H1 (cell line): Measurements from ENCODE around the gene THOP1. TPM values are rescaled to one million over a fixed set of nuclear protein-coding genes. Genes with fewer than 3 reads are reported as not detected.

Source experiments
- CTCF ChIA-PET: fragments of 300-600 bp; sonication (Branson Sonifier 250); formaldehyde crosslinking; loops from one replicate; lab custom pipeline; 2021; ENCODE audit not compliant: partially characterized antibody; lab: Charles Lee
- POLR2A ChIA-PET: fragments of 300-600 bp; sonication (Branson Sonifier 250); formaldehyde crosslinking; loops from one replicate; lab custom pipeline; 2021; ENCODE audit warnings: inconsistent platforms; ENCODE audit not compliant: partially characterized antibody; lab: Charles Lee
- DNase-seq, 2 experiments: peaks; one replicate each; pipeline versions ENCODE4 v3.0.0 to v3.0.0-alpha.2; 2010 to 2022; ENCODE audit warnings: low spot score in 2 of 2, low read depth in 1 of 2, mixed read lengths in 1 of 2
- FAIRE-seq: peaks from 2 replicates; lab custom pipeline; 2011; peaks lifted over from hg19 to GRCh38; lab: Jason Lieb, UNC
- H2AFZ ChIP-seq: 2 replicates; pipeline ENCODE4 v1.8.1; 2012; ENCODE audit warnings: low read length, inconsistent platforms
- H2AK5ac ChIP-seq: 2 replicates; pipeline ENCODE4 v1.6.1; 2013; ENCODE audit warnings: low read depth, low read length
- H2BK120ac ChIP-seq: replicated peaks from 2 replicates; pipeline ENCODE3; 2013; ENCODE audit warnings: low read depth, low read length, inconsistent platforms
- H2BK12ac ChIP-seq: 2 replicates; pipeline ENCODE4 v1.6.1; 2013; ENCODE audit warnings: low read depth, low read length
- H2BK15ac ChIP-seq: 2 replicates; pipeline ENCODE4 v1.6.1; 2013; ENCODE audit warnings: low read length
- H2BK20ac ChIP-seq: 2 replicates; pipeline ENCODE4 v1.6.1; 2013; ENCODE audit warnings: low read length
- H2BK5ac ChIP-seq: 2 replicates; pipeline ENCODE4 v1.6.1; 2013; ENCODE audit warnings: low read depth, low read length
- H3K14ac ChIP-seq: 2 replicates; pipeline ENCODE4 v1.6.1; 2013; ENCODE audit warnings: inconsistent platforms; ENCODE audit not compliant: insufficient read length
- H3K18ac ChIP-seq: 2 replicates; pipeline ENCODE4 v1.6.1; 2013; ENCODE audit warnings: low read length; ENCODE audit errors: extremely low read depth
- H3K23ac ChIP-seq: 2 replicates; pipeline ENCODE4 v1.6.1; 2013; ENCODE audit warnings: inconsistent platforms; ENCODE audit not compliant: insufficient read length
- H3K23me2 ChIP-seq: 2 replicates; pipeline ENCODE4 v1.6.1; 2013; ENCODE audit warnings: low read depth, low read length
- H3K27ac ChIP-seq: 2 replicates; pipeline ENCODE4 v1.6.1; 2011; ENCODE audit warnings: low read depth, low read length, inconsistent platforms
- H3K27me3 ChIP-seq, 4 experiments: replicated peaks in 1 of 4; 1 replicate in 1 of 4; 2 replicates in 3 of 4; pipeline versions ENCODE4 v1.6.1 to v1.8.1; 2011 to 2013; ENCODE audit warnings: low read length in 3 of 4, mild to moderate bottlenecking in 3 of 4, inconsistent platforms in 2 of 4, mixed read lengths in 2 of 4, moderate library complexity in 1 of 4; ENCODE audit not compliant: control insufficient read depth in 3 of 4, insufficient read depth in 3 of 4; ENCODE audit errors: extremely low read depth in 1 of 4
- H3K36me3 ChIP-seq, 4 experiments: 2 replicates each; pipeline versions ENCODE4 v1.6.1 to v1.8.1; 2011 to 2013; ENCODE audit warnings: mild to moderate bottlenecking in 4 of 4, low read length in 3 of 4, moderate library complexity in 2 of 4, control low read depth in 1 of 4, inconsistent platforms in 1 of 4; ENCODE audit not compliant: insufficient read depth in 4 of 4, control insufficient read depth in 2 of 4
- H3K4ac ChIP-seq: replicated peaks from 2 replicates; pipeline ENCODE3; 2013; ENCODE audit warnings: low read length, low read depth, mixed read lengths, inconsistent platforms; ENCODE audit not compliant: insufficient read length
- H3K4me1 ChIP-seq, 4 experiments: replicated peaks in 1 of 4; 1 replicate in 1 of 4; 2 replicates in 3 of 4; pipeline versions ENCODE4 v1.6.1 to v1.8.1; 2011 to 2013; ENCODE audit warnings: low read length in 3 of 4, inconsistent platforms in 2 of 4, mixed read lengths in 1 of 4; ENCODE audit not compliant: insufficient read depth in 4 of 4, control insufficient read depth in 3 of 4
- H3K4me2 ChIP-seq, 2 experiments: 2 replicates each; pipeline versions ENCODE4 v1.6.1 to v1.8.1; 2011 to 2013; ENCODE audit warnings: low read depth in 2 of 2, low read length in 2 of 2, control low read depth in 1 of 2, inconsistent platforms in 1 of 2, mild to moderate bottlenecking in 1 of 2; ENCODE audit not compliant: insufficient read depth in 1 of 2
- H3K4me3 ChIP-seq, 4 experiments: fragments of 200-600, 300-600 bp in 1 of 4; sonication (generic), shearing (Covaris generic), sonication (Bioruptor Twin) in 1 of 4; 2 replicates each; pipeline versions ENCODE4 v1.5.1 to v1.8.1; 2011 to 2016; ENCODE audit warnings: low read length in 4 of 4, low read depth in 3 of 4, control low read depth in 2 of 4, inconsistent platforms in 2 of 4, mild to moderate bottlenecking in 2 of 4, mixed read lengths in 1 of 4, moderate library complexity in 1 of 4; ENCODE audit not compliant: insufficient read depth in 2 of 4; ENCODE audit errors: extremely low read depth in 1 of 4
- H3K56ac ChIP-seq: replicated peaks from 2 replicates; pipeline ENCODE3; 2013; ENCODE audit warnings: low read depth, mild to moderate bottlenecking, mixed read lengths, low read length, inconsistent platforms; ENCODE audit not compliant: insufficient read length
- H3K79me1 ChIP-seq: 2 replicates; pipeline ENCODE4 v1.6.1; 2013; ENCODE audit warnings: low read depth, low read length, control low read depth
- H3K79me2 ChIP-seq, 2 experiments: 2 replicates each; pipeline versions ENCODE4 v1.6.1 to v1.8.1; 2012 to 2013; ENCODE audit warnings: low read length in 2 of 2, mild to moderate bottlenecking in 2 of 2, inconsistent platforms in 1 of 2; ENCODE audit not compliant: insufficient read depth in 2 of 2, control insufficient read depth in 1 of 2
- H3K9ac ChIP-seq, 4 experiments: replicated peaks in 1 of 4; 1 replicate in 1 of 4; 2 replicates in 3 of 4; pipeline versions ENCODE4 v1.6.1 to v1.8.1; 2011 to 2013; ENCODE audit warnings: low read depth in 3 of 4, low read length in 3 of 4, control low read depth in 2 of 4, mild to moderate bottlenecking in 2 of 4, moderate library complexity in 2 of 4, inconsistent platforms in 1 of 4; ENCODE audit errors: extremely low read depth in 1 of 4
- H3K9me3 ChIP-seq, 2 experiments: 2 replicates each; pipeline versions ENCODE4 v1.6.1 to v1.8.1; 2012 to 2013; ENCODE audit warnings: mild to moderate bottlenecking in 2 of 2, moderate library complexity in 2 of 2, control low read depth in 1 of 2, inconsistent platforms in 1 of 2, low read depth in 1 of 2, low read length in 1 of 2, mixed read lengths in 1 of 2; ENCODE audit not compliant: insufficient read depth in 2 of 2
- H4K20me1 ChIP-seq, 2 experiments: replicated peaks in 1 of 2; 2 replicates each; pipeline versions ENCODE3 to v1.8.1; 2011 to 2013; ENCODE audit warnings: inconsistent platforms in 2 of 2, low read length in 2 of 2, mild to moderate bottlenecking in 1 of 2; ENCODE audit not compliant: insufficient read depth in 2 of 2, control insufficient read depth in 1 of 2
- H4K5ac ChIP-seq: 2 replicates; pipeline ENCODE4 v1.6.1; 2013; ENCODE audit warnings: low read length, low read depth, mixed read lengths, inconsistent platforms; ENCODE audit not compliant: insufficient read length
- H4K8ac ChIP-seq: 2 replicates; pipeline ENCODE4 v1.8.0; 2013; ENCODE audit warnings: mild to moderate bottlenecking, moderate library complexity, low read length, inconsistent platforms; ENCODE audit not compliant: insufficient read depth; ENCODE audit errors: extremely low read depth
- H4K91ac ChIP-seq: replicated peaks from 2 replicates; pipeline ENCODE3; 2013; ENCODE audit warnings: low read length, mixed read lengths, inconsistent platforms; ENCODE audit not compliant: insufficient read length
- HDAC2 ChIP-seq, 2 experiments: fragments of 300-600 bp in 1 of 2; sonication (generic) in 1 of 2; IDR thresholded peaks; 2 replicates each; pipeline ENCODE4 v1.6.1; 2011 to 2012; ENCODE audit warnings: low read depth in 2 of 2, low read length in 2 of 2, mild to moderate bottlenecking in 2 of 2, moderate library complexity in 2 of 2, borderline replicate concordance in 1 of 2, inconsistent platforms in 1 of 2
- WGBS, 2 experiments: shearing (Covaris generic) in 1 of 2; methylation state at CpG; one replicate each; pipeline versions ENCODE4 v1.1.6 to v1.1.7; 2013 to 2015; ENCODE audit warnings: low lambda C conversion rate in 2 of 2, mixed read lengths in 2 of 2, inconsistent platforms in 1 of 2, low coverage in 1 of 2, missing lambda C conversion rate in 1 of 2; ENCODE audit not compliant: insufficient replicate concordance in 2 of 2, insufficient coverage in 1 of 2, insufficient read length in 1 of 2; ENCODE audit errors: extremely low coverage in 1 of 2, missing lambda C conversion rate in 1 of 2; 5-methylcytosine and 5-hydroxymethylcytosine counted together
- polyA plus RNA-seq, 7 experiments: library from polyadenylated mRNA; depleted of rRNA in 3 of 7; stranded (reverse) in 5 of 7; unstranded in 2 of 7; fragments of >200 nt in 5 of 7; fragments of 200-250 nt in 2 of 7; gene quantifications; 1 replicate in 5 of 7; 2 replicates in 1 of 7; 4 replicates in 1 of 7; pipeline versions ENCODE4 v1.2.1 to v1.2.3, GENCODE V29; 2011 to 2013; ENCODE audit warnings: missing spikeins in 2 of 7, mixed read lengths in 2 of 7
- total RNA-seq: library from RNA; stranded (reverse); fragmentation: NEBNext Ultra II Directional; extraction: Animal tissue kit (Norgen Biotek cat#: 25700); gene quantifications from 2 replicates; pipeline ENCODE4 v1.2.1, GENCODE V29; 2021
- TF ChIP-seq, protein P1 (sequence below), 3 experiments: IDR thresholded peaks; 1 replicate in 2 of 3; 2 replicates in 1 of 3; pipeline versions ENCODE4 v1.5.1 to v1.6.1; 2011; ENCODE audit warnings: low read length in 3 of 3, mild to moderate bottlenecking in 3 of 3, inconsistent platforms in 2 of 3, low read depth in 1 of 3, moderate library complexity in 1 of 3; ENCODE audit not compliant: insufficient read depth in 1 of 3; ENCODE audit errors: control extremely low read depth in 1 of 3

THOP1 gene
- total and polyA plus RNA-seq, 2 of the 8 experiments (the other 6 are each of a cell fraction or from before 2014, with no cell fraction given) = 136 to 159 TPM

DNA sequence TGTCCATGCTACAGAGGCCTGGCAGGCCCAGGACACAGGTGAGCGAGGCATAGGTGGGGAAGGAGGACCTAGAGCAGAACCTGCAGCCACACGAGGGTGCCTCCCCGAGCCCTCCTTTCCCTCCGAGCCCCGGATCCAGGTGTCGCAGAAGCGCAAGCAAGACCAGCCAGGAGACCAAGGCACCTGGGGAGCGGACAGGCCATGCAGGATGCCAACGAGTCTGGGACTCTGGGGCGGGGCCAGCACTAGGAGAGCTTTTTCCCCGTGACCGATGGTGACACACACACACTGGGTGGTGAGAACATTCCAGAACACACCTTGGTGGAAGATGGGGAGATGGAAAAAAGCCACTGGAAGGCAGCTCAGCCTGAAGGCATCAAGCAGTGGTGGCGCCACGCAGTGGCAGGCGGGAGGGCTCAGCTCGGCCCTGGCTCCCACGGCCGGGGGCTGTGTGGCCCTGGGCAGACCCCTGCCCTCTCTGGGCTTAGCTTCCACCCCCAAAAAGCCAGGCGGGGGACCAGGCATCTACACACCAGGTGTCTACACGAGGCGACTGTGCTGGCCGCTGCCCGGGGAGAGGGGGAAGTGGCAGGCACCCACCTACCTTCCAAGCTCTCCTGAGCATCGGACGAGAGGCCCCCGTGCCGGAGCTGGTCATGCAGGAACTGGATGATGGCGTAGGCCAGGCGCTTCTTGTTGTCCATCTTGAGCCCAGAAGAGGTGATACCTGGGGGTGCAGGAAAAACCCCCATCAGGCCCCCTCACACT lies 16.8 kb upstream of the THOP1 start:
- H4K91ac ChIP-seq = no peak overlapping the region
- FAIRE-seq (no peak), DNase-seq (no peak)
- H4K8ac ChIP-seq = peak overlapping the region; percentile 51
- no peak for TF ChIP-seq HDAC2 (IDR thresholded peaks at IDR 0.05; ENCODE audit: borderline replicate concordance in 1 of 2, low read depth in 2 of 2, low read length in 2 of 2)
- TF ChIP-seq, protein P1, sequence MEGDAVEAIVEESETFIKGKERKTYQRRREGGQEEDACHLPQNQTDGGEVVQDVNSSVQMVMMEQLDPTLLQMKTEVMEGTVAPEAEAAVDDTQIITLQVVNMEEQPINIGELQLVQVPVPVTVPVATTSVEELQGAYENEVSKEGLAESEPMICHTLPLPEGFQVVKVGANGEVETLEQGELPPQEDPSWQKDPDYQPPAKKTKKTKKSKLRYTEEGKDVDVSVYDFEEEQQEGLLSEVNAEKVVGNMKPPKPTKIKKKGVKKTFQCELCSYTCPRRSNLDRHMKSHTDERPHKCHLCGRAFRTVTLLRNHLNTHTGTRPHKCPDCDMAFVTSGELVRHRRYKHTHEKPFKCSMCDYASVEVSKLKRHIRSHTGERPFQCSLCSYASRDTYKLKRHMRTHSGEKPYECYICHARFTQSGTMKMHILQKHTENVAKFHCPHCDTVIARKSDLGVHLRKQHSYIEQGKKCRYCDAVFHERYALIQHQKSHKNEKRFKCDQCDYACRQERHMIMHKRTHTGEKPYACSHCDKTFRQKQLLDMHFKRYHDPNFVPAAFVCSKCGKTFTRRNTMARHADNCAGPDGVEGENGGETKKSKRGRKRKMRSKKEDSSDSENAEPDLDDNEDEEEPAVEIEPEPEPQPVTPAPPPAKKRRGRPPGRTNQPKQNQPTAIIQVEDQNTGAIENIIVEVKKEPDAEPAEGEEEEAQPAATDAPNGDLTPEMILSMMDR (IDR thresholded peaks at IDR 0.05; ENCODE audit: control extremely low read depth in 1 of 3, insufficient read depth in 1 of 3, low read depth in 1 of 3, low read length in 3 of 3) = peak in 1 of 3 experiments; percentile 20; a peak in 1 of 4 replicates
- no peak overlapping the region for H2BK120ac ChIP-seq
- no peaks in the 10 kb centered on the region for H3K4me1 ChIP-seq
- H3K4ac ChIP-seq = no peak overlapping the region
- H2BK20ac ChIP-seq = no peak overlapping the region
- no peak overlapping the region for H2AK5ac ChIP-seq
- peaks cover 8 to 30% (median 20%) of the 10 kb centered on the region in 4 experiments; a peak in 7 of 8 replicates for H3K36me3 ChIP-seq
- 91% methylated on average over 26 of the region's 29 CpGs; no CpG with 5 or more reads in 1 of the 2 experiments for WGBS, 2 experiments
- no peak overlapping the region for H3K14ac ChIP-seq
- no peak overlapping the region for H2BK15ac ChIP-seq
- H3K79me1 ChIP-seq = peaks cover 12% of the 10 kb centered on the region; the same call in 1 of the 2 replicates
- H4K5ac ChIP-seq = no peak overlapping the region
- no peak overlapping the region for H3K4me3 ChIP-seq
- peaks cover 16 to 31% of the 10 kb centered on the region in 2 experiments for H4K20me1 ChIP-seq
- H3K79me2 ChIP-seq = peaks cover 11 to 42% of the 10 kb centered on the region in 2 experiments; a peak in 3 of 4 replicates
- H3K23me2 ChIP-seq = no peaks in the 10 kb centered on the region
- no peak overlapping the region for H2BK5ac ChIP-seq
- no peak overlapping the region for H3K27ac ChIP-seq
- ChIA-PET POLR2A (interaction anchor here (0.6 to 1.2 kb wide), 4 partner anchors 10 to 182 kb away, joined by 3 read pairs; no protein-coding TSS in a partner anchor), CTCF (interaction anchor here (0.5 to 1.2 kb wide), 7 partner anchors 10 to 183 kb away, joined by 3 to 6 read pairs (median 3); no protein-coding TSS in a partner anchor)
- no peak overlapping the region for H3K4me2 ChIP-seq
- no peak overlapping the region for H3K56ac ChIP-seq
- no peak overlapping the region for H3K23ac ChIP-seq
- no peaks in the 10 kb centered on the region for H3K27me3 ChIP-seq
- no peak overlapping the region for H2AFZ ChIP-seq
- H3K9ac ChIP-seq = no peak overlapping the region
- no peaks in the 10 kb centered on the region for H3K9me3 ChIP-seq
- no peak overlapping the region for H3K18ac ChIP-seq
- no peak overlapping the region for H2BK12ac ChIP-seq
